Spleen (tissue), 7 donors: ENCODE data around the gene YEATS2.

Experiments used
- POLR2AphosphoS5 ChIP-seq, 3 donors: sonication (generic); formaldehyde crosslinking; IDR thresholded peaks; one replicate each; pipeline ENCODE4 v1.5.1; 2017; ENCODE audit warnings: antibody characterized with exemption in 3 of 3
- TF ChIP-seq, protein P1 (sequence below), 11 experiments: fragments of 200-600 bp in 7 of 11; fragments of 450-650 bp in 4 of 11; sonication (generic) in 4 of 11; IDR thresholded peaks in 8 of 11; conservative IDR thresholded peaks in 3 of 11; 1 replicate in 7 of 11; 2 replicates in 4 of 11; pipeline versions ENCODE4 v1.4.0 to v1.8.0; 2016 to 2021; ENCODE audit warnings: antibody characterized with exemption in 11 of 11, inconsistent platforms in 4 of 11, mild to moderate bottlenecking in 1 of 11
- donor health status: DM: no; HTN: no; CAD: no; lungs with moderate emphysema.
- donor health status: DM: no; HTN: no; CAD: no.
- donor health status: DM: no; HTN: no; CAD: no.

DNA sequence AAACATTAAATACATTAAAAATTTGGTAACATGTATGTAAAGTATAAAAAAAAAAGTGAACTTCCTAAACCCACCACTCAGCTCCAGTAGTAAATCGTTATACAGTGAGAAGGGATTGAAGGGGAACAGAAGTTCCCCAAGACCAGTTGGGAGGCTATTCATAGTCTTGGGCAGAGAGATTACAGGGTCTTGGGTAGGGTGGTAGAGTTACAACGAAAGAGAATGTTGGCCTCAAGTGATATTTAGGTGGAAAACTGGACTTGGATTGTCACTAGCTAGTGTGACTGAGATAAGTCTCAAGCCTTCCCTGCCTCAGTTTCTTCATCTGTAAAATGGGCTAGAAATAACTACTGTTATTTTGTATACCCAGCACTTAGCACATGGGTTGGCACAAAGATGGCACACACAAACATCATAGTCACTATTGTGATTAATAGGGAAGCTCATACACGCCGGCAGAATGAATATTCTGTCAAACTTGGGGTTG lies 431 bp upstream of the YEATS2 start:
- TF ChIP-seq, protein P1, sequence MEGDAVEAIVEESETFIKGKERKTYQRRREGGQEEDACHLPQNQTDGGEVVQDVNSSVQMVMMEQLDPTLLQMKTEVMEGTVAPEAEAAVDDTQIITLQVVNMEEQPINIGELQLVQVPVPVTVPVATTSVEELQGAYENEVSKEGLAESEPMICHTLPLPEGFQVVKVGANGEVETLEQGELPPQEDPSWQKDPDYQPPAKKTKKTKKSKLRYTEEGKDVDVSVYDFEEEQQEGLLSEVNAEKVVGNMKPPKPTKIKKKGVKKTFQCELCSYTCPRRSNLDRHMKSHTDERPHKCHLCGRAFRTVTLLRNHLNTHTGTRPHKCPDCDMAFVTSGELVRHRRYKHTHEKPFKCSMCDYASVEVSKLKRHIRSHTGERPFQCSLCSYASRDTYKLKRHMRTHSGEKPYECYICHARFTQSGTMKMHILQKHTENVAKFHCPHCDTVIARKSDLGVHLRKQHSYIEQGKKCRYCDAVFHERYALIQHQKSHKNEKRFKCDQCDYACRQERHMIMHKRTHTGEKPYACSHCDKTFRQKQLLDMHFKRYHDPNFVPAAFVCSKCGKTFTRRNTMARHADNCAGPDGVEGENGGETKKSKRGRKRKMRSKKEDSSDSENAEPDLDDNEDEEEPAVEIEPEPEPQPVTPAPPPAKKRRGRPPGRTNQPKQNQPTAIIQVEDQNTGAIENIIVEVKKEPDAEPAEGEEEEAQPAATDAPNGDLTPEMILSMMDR (IDR thresholded peaks at IDR 0.05 in 8 of 11, conservative IDR thresholded peaks at IDR 0.05 in 3 of 11), result no peak
- no peak for TF ChIP-seq POLR2AphosphoS5 (IDR thresholded peaks at IDR 0.05)
